H1 (cell line): Measurements from ENCODE around the gene SENP7. TPM values are rescaled to one million over a fixed set of nuclear protein-coding genes. Genes with fewer than 3 reads are reported as not detected.

Experiments used
- CTCF ChIA-PET: fragments of 300-600 bp; sonication (Branson Sonifier 250); formaldehyde crosslinking; loops from one replicate; lab custom pipeline; 2021; ENCODE audit not compliant: partially characterized antibody; lab: Charles Lee
- POLR2A ChIA-PET: fragments of 300-600 bp; sonication (Branson Sonifier 250); formaldehyde crosslinking; loops from one replicate; lab custom pipeline; 2021; ENCODE audit warnings: inconsistent platforms; ENCODE audit not compliant: partially characterized antibody; lab: Charles Lee
- DNase-seq, 2 experiments: peaks; one replicate each; pipeline versions ENCODE4 v3.0.0 to v3.0.0-alpha.2; 2010 to 2022; ENCODE audit warnings: low spot score in 2 of 2, low read depth in 1 of 2, mixed read lengths in 1 of 2
- FAIRE-seq: peaks from 2 replicates; lab custom pipeline; 2011; peaks lifted over from hg19 to GRCh38; lab: Jason Lieb, UNC
- H2AFZ ChIP-seq: 2 replicates; pipeline ENCODE4 v1.8.1; 2012; ENCODE audit warnings: low read length, inconsistent platforms
- H2AK5ac ChIP-seq: 2 replicates; pipeline ENCODE4 v1.6.1; 2013; ENCODE audit warnings: low read depth, low read length
- H2BK120ac ChIP-seq: replicated peaks from 2 replicates; pipeline ENCODE3; 2013; ENCODE audit warnings: low read depth, low read length, inconsistent platforms
- H2BK12ac ChIP-seq: 2 replicates; pipeline ENCODE4 v1.6.1; 2013; ENCODE audit warnings: low read depth, low read length
- H2BK15ac ChIP-seq: 2 replicates; pipeline ENCODE4 v1.6.1; 2013; ENCODE audit warnings: low read length
- H2BK20ac ChIP-seq: 2 replicates; pipeline ENCODE4 v1.6.1; 2013; ENCODE audit warnings: low read length
- H2BK5ac ChIP-seq: 2 replicates; pipeline ENCODE4 v1.6.1; 2013; ENCODE audit warnings: low read depth, low read length
- H3K14ac ChIP-seq: 2 replicates; pipeline ENCODE4 v1.6.1; 2013; ENCODE audit warnings: inconsistent platforms; ENCODE audit not compliant: insufficient read length
- H3K18ac ChIP-seq: 2 replicates; pipeline ENCODE4 v1.6.1; 2013; ENCODE audit warnings: low read length; ENCODE audit errors: extremely low read depth
- H3K23ac ChIP-seq: 2 replicates; pipeline ENCODE4 v1.6.1; 2013; ENCODE audit warnings: inconsistent platforms; ENCODE audit not compliant: insufficient read length
- H3K23me2 ChIP-seq: 2 replicates; pipeline ENCODE4 v1.6.1; 2013; ENCODE audit warnings: low read depth, low read length
- H3K27ac ChIP-seq: 2 replicates; pipeline ENCODE4 v1.6.1; 2011; ENCODE audit warnings: low read depth, low read length, inconsistent platforms
- H3K27me3 ChIP-seq, 4 experiments: replicated peaks in 1 of 4; 1 replicate in 1 of 4; 2 replicates in 3 of 4; pipeline versions ENCODE4 v1.6.1 to v1.8.1; 2011 to 2013; ENCODE audit warnings: low read length in 3 of 4, mild to moderate bottlenecking in 3 of 4, inconsistent platforms in 2 of 4, mixed read lengths in 2 of 4, moderate library complexity in 1 of 4; ENCODE audit not compliant: control insufficient read depth in 3 of 4, insufficient read depth in 3 of 4; ENCODE audit errors: extremely low read depth in 1 of 4
- H3K36me3 ChIP-seq, 4 experiments: 2 replicates each; pipeline versions ENCODE4 v1.6.1 to v1.8.1; 2011 to 2013; ENCODE audit warnings: mild to moderate bottlenecking in 4 of 4, low read length in 3 of 4, moderate library complexity in 2 of 4, control low read depth in 1 of 4, inconsistent platforms in 1 of 4; ENCODE audit not compliant: insufficient read depth in 4 of 4, control insufficient read depth in 2 of 4
- H3K4ac ChIP-seq: replicated peaks from 2 replicates; pipeline ENCODE3; 2013; ENCODE audit warnings: low read length, low read depth, mixed read lengths, inconsistent platforms; ENCODE audit not compliant: insufficient read length
- H3K4me1 ChIP-seq, 4 experiments: replicated peaks in 1 of 4; 1 replicate in 1 of 4; 2 replicates in 3 of 4; pipeline versions ENCODE4 v1.6.1 to v1.8.1; 2011 to 2013; ENCODE audit warnings: low read length in 3 of 4, inconsistent platforms in 2 of 4, mixed read lengths in 1 of 4; ENCODE audit not compliant: insufficient read depth in 4 of 4, control insufficient read depth in 3 of 4
- H3K4me2 ChIP-seq, 2 experiments: 2 replicates each; pipeline versions ENCODE4 v1.6.1 to v1.8.1; 2011 to 2013; ENCODE audit warnings: low read depth in 2 of 2, low read length in 2 of 2, control low read depth in 1 of 2, inconsistent platforms in 1 of 2, mild to moderate bottlenecking in 1 of 2; ENCODE audit not compliant: insufficient read depth in 1 of 2
- H3K4me3 ChIP-seq, 4 experiments: fragments of 200-600, 300-600 bp in 1 of 4; sonication (generic), shearing (Covaris generic), sonication (Bioruptor Twin) in 1 of 4; 2 replicates each; pipeline versions ENCODE4 v1.5.1 to v1.8.1; 2011 to 2016; ENCODE audit warnings: low read length in 4 of 4, low read depth in 3 of 4, control low read depth in 2 of 4, inconsistent platforms in 2 of 4, mild to moderate bottlenecking in 2 of 4, mixed read lengths in 1 of 4, moderate library complexity in 1 of 4; ENCODE audit not compliant: insufficient read depth in 2 of 4; ENCODE audit errors: extremely low read depth in 1 of 4
- H3K56ac ChIP-seq: replicated peaks from 2 replicates; pipeline ENCODE3; 2013; ENCODE audit warnings: low read depth, mild to moderate bottlenecking, mixed read lengths, low read length, inconsistent platforms; ENCODE audit not compliant: insufficient read length
- H3K79me1 ChIP-seq: 2 replicates; pipeline ENCODE4 v1.6.1; 2013; ENCODE audit warnings: low read depth, low read length, control low read depth
- H3K79me2 ChIP-seq, 2 experiments: 2 replicates each; pipeline versions ENCODE4 v1.6.1 to v1.8.1; 2012 to 2013; ENCODE audit warnings: low read length in 2 of 2, mild to moderate bottlenecking in 2 of 2, inconsistent platforms in 1 of 2; ENCODE audit not compliant: insufficient read depth in 2 of 2, control insufficient read depth in 1 of 2
- H3K9ac ChIP-seq, 4 experiments: replicated peaks in 1 of 4; 1 replicate in 1 of 4; 2 replicates in 3 of 4; pipeline versions ENCODE4 v1.6.1 to v1.8.1; 2011 to 2013; ENCODE audit warnings: low read depth in 3 of 4, low read length in 3 of 4, control low read depth in 2 of 4, mild to moderate bottlenecking in 2 of 4, moderate library complexity in 2 of 4, inconsistent platforms in 1 of 4; ENCODE audit errors: extremely low read depth in 1 of 4
- H3K9me3 ChIP-seq, 2 experiments: 2 replicates each; pipeline versions ENCODE4 v1.6.1 to v1.8.1; 2012 to 2013; ENCODE audit warnings: mild to moderate bottlenecking in 2 of 2, moderate library complexity in 2 of 2, control low read depth in 1 of 2, inconsistent platforms in 1 of 2, low read depth in 1 of 2, low read length in 1 of 2, mixed read lengths in 1 of 2; ENCODE audit not compliant: insufficient read depth in 2 of 2
- H4K20me1 ChIP-seq, 2 experiments: replicated peaks in 1 of 2; 2 replicates each; pipeline versions ENCODE3 to v1.8.1; 2011 to 2013; ENCODE audit warnings: inconsistent platforms in 2 of 2, low read length in 2 of 2, mild to moderate bottlenecking in 1 of 2; ENCODE audit not compliant: insufficient read depth in 2 of 2, control insufficient read depth in 1 of 2
- H4K5ac ChIP-seq: 2 replicates; pipeline ENCODE4 v1.6.1; 2013; ENCODE audit warnings: low read length, low read depth, mixed read lengths, inconsistent platforms; ENCODE audit not compliant: insufficient read length
- H4K8ac ChIP-seq: 2 replicates; pipeline ENCODE4 v1.8.0; 2013; ENCODE audit warnings: mild to moderate bottlenecking, moderate library complexity, low read length, inconsistent platforms; ENCODE audit not compliant: insufficient read depth; ENCODE audit errors: extremely low read depth
- H4K91ac ChIP-seq: replicated peaks from 2 replicates; pipeline ENCODE3; 2013; ENCODE audit warnings: low read length, mixed read lengths, inconsistent platforms; ENCODE audit not compliant: insufficient read length
- ATF3 ChIP-seq: IDR thresholded peaks from 2 replicates; pipeline ENCODE4 v1.6.1; 2011; ENCODE audit warnings: low read depth, mild to moderate bottlenecking, low read length; ENCODE audit not compliant: insufficient read depth
- BCL11A ChIP-seq, 2 experiments: IDR thresholded peaks; one replicate each; pipeline ENCODE4 v1.6.1; 2011; ENCODE audit warnings: low read depth in 2 of 2, low read length in 2 of 2, mild to moderate bottlenecking in 2 of 2
- BRCA1 ChIP-seq: IDR thresholded peaks from 2 replicates; pipeline ENCODE4 v1.6.1; 2012; ENCODE audit warnings: low read depth, low read length, improper control_type of control experiment
- CBX5 ChIP-seq: fragments of 300-800, 300-1000 bp; sonication (generic); IDR thresholded peaks from 2 replicates; pipeline ENCODE4 v1.7.1; 2016; ENCODE audit warnings: antibody characterized with exemption, low read length, low read depth
- CHD1 ChIP-seq: IDR thresholded peaks from 2 replicates; pipeline ENCODE4 v1.6.1; 2012; ENCODE audit warnings: low read depth, low read length, improper control_type of control experiment
- FOSL1 ChIP-seq: IDR thresholded peaks from 2 replicates; pipeline ENCODE4 v1.6.1; 2011; ENCODE audit warnings: mild to moderate bottlenecking, low read depth, low read length, moderate library complexity; ENCODE audit not compliant: insufficient read depth
- HDAC6 ChIP-seq: IDR thresholded peaks from one replicate; pipeline ENCODE4 v1.7.1; 2012; ENCODE audit warnings: low read depth, mild to moderate bottlenecking, inconsistent platforms, low read length, moderate library complexity
- MAFK ChIP-seq: IDR thresholded peaks from 2 replicates; pipeline ENCODE4 v1.6.1; 2012; ENCODE audit warnings: low read depth, mild to moderate bottlenecking, improper control_type of control experiment, low read length
- RFX5 ChIP-seq: IDR thresholded peaks from 2 replicates; pipeline ENCODE4 v1.6.1; 2011; ENCODE audit warnings: low read depth, low read length, improper control_type of control experiment, borderline replicate concordance
- SIX5 ChIP-seq: IDR thresholded peaks from 2 replicates; pipeline ENCODE4 v1.6.1; 2011; ENCODE audit warnings: mild to moderate bottlenecking, low read depth, low read length
- SP2 ChIP-seq: IDR thresholded peaks from 2 replicates; pipeline ENCODE4 v1.6.1; 2012; ENCODE audit warnings: mild to moderate bottlenecking, low read length, inconsistent platforms
- ZNF274 ChIP-seq: IDR thresholded peaks from 2 replicates; pipeline ENCODE4 v1.7.0; 2012; ENCODE audit warnings: low read length, borderline replicate concordance; ENCODE audit errors: extremely low read depth
- WGBS, 2 experiments: shearing (Covaris generic) in 1 of 2; methylation state at CpG; one replicate each; pipeline versions ENCODE4 v1.1.6 to v1.1.7; 2013 to 2015; ENCODE audit warnings: low lambda C conversion rate in 2 of 2, mixed read lengths in 2 of 2, inconsistent platforms in 1 of 2, low coverage in 1 of 2, missing lambda C conversion rate in 1 of 2; ENCODE audit not compliant: insufficient replicate concordance in 2 of 2, insufficient coverage in 1 of 2, insufficient read length in 1 of 2; ENCODE audit errors: extremely low coverage in 1 of 2, missing lambda C conversion rate in 1 of 2; 5-methylcytosine and 5-hydroxymethylcytosine counted together
- polyA plus RNA-seq, 7 experiments: library from polyadenylated mRNA; depleted of rRNA in 3 of 7; stranded (reverse) in 5 of 7; unstranded in 2 of 7; fragments of >200 nt in 5 of 7; fragments of 200-250 nt in 2 of 7; gene quantifications; 1 replicate in 5 of 7; 2 replicates in 1 of 7; 4 replicates in 1 of 7; pipeline versions ENCODE4 v1.2.1 to v1.2.3, GENCODE V29; 2011 to 2013; ENCODE audit warnings: missing spikeins in 2 of 7, mixed read lengths in 2 of 7
- total RNA-seq: library from RNA; stranded (reverse); fragmentation: NEBNext Ultra II Directional; extraction: Animal tissue kit (Norgen Biotek cat#: 25700); gene quantifications from 2 replicates; pipeline ENCODE4 v1.2.1, GENCODE V29; 2021
- TF ChIP-seq, protein P1 (sequence below): IDR thresholded peaks from 2 replicates; pipeline ENCODE4 v1.6.1; 2012; ENCODE audit warnings: low read length, inconsistent platforms

SENP7 gene
- total and polyA plus RNA-seq, 2 of the 8 experiments (the other 6 are each of a cell fraction or from before 2014, with no cell fraction given), result 2.8 to 7.8 TPM

DNA sequence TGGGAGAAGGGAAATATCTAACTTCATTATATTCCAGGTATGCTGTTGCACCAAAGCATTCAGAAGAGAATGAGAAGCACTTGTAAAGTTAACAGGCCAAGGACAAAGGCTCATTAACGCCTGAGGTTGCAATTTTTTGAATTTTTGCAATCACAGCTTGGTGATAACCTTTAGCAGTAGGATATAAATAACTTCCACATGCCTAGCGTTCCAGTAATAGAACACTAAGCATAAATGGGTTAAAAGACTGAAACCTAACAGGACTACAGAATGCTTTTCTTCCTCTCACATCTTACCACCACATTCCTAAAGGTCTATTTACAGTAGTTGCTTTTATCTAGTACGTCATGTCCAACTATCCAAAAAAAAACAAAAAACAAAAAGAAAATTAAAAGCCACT is 135.2 kb downstream of the SENP7 start:
- Histone ChIP-seq H2BK15ac (no peak overlapping the region), H4K20me1 (no peaks in the 10 kb centered on the region), H2BK120ac (no peak overlapping the region), H3K56ac (no peak overlapping the region), H3K79me1 (no peaks in the 10 kb centered on the region), H3K4me1 (peaks cover 0 to 3% (median 0%) of the 10 kb centered on the region in 4 experiments; a peak in 1 of 7 replicates), H3K27me3 (no peaks in the 10 kb centered on the region), H3K4me2 (no peak overlapping the region), H3K4me3 (no peak overlapping the region), H3K4ac (no peak overlapping the region), H3K9ac (no peak overlapping the region), H2AFZ (no peak overlapping the region), H3K27ac (no peak overlapping the region), H3K36me3 (no peaks in the 10 kb centered on the region), H2AK5ac (no peak overlapping the region), H4K8ac (no peak overlapping the region), H2BK5ac (no peak overlapping the region), H3K23ac (no peak overlapping the region), H2BK20ac (no peak overlapping the region), H3K23me2 (no peaks in the 10 kb centered on the region), H4K5ac (no peak overlapping the region), H4K91ac (no peak overlapping the region), H3K9me3 (no peaks in the 10 kb centered on the region), H3K18ac (no peak overlapping the region), H3K79me2 (no peaks in the 10 kb centered on the region), H2BK12ac (no peak overlapping the region), H3K14ac (no peak overlapping the region)
- POLR2A ChIA-PET, result no interaction called here
- CTCF ChIA-PET, result interaction anchor here (1.0 kb wide), 1 partner anchor 308 kb away, joined by 3 read pairs; no protein-coding TSS in a partner anchor
- 85% methylated on average over 3 of the region's 3 CpGs; no CpG with 5 or more reads in 1 of the 2 experiments for WGBS, 2 experiments
- FAIRE-seq (no peak), DNase-seq (no peak)
- TF ChIP-seq CHD1 (no peak), CBX5 (no peak), ZNF274 (no peak), SIX5 (no peak), HDAC6 (no peak), FOSL1 (no peak), MAFK (no peak), SP2 (no peak), ATF3 (no peak), BCL11A (IDR thresholded peaks at IDR 0.05; ENCODE audit: low read depth in 2 of 2, low read length in 2 of 2) (no peak), RFX5 (no peak), BRCA1 (no peak)
- TF ChIP-seq, protein P1, sequence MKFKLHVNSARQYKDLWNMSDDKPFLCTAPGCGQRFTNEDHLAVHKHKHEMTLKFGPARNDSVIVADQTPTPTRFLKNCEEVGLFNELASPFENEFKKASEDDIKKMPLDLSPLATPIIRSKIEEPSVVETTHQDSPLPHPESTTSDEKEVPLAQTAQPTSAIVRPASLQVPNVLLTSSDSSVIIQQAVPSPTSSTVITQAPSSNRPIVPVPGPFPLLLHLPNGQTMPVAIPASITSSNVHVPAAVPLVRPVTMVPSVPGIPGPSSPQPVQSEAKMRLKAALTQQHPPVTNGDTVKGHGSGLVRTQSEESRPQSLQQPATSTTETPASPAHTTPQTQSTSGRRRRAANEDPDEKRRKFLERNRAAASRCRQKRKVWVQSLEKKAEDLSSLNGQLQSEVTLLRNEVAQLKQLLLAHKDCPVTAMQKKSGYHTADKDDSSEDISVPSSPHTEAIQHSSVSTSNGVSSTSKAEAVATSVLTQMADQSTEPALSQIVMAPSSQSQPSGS, result no peak
